ENCODE results near the gene NUDT19. TPM values are rescaled to one million over a fixed set of nuclear protein-coding genes. Genes with fewer than 3 reads are reported as not detected.

The NUDT19 gene
- total and polyA plus RNA-seq, 2 experiments from 2014 or later = 2.4 to 3.9 TPM

DNA sequence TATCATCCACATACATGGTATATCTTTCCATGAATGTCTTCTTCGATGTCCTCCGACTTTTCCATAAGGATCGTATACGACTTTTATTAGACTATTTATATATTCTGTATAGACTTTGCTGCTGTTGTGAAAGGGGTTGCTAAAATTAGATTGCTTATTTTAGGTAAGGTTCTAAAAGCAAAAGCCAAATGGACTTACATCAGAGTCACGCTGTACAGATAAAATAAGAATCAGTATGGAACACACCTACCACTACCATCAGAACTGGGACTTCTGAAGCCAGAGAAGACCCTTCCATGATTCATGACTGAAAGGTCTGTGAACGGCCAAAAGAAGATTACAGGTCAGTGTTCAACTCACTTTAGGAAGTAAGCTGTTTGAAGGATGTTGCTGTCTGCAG lies 25.5 kb upstream of the NUDT19 start:
- peaks cover 95% of the 10 kb centered on the region for H3K79me2 ChIP-seq (replicated peaks; ENCODE audit: insufficient read depth)
- H4K20me1 ChIP-seq (replicated peaks; ENCODE audit: insufficient read depth) = peaks cover 6% of the 10 kb centered on the region
- no peak overlapping the region for H3K27ac Mint-ChIP-seq

More for the DNA sequence above, 25.5 kb upstream of the NUDT19 start:
- no peaks in the 10 kb centered on the region for H3K4me1 ChIP-seq (ENCODE audit: insufficient read depth)
- H3K9me2 ChIP-seq (ENCODE audit: insufficient read depth) = no peaks in the 10 kb centered on the region
- Mint-ChIP-seq H3K4me3 (no peak overlapping the region), H3K9me3 (no peaks in the 10 kb centered on the region), H3K36me3 (ENCODE audit: low read depth) (peaks cover 7% of the 10 kb centered on the region; the same call in 1 of the 3 replicates), H3K4me1 (peaks cover 2% of the 10 kb centered on the region; the same call in 2 of the 3 replicates), H3K27me3 (ENCODE audit: insufficient read depth, low read depth, poor library complexity) (peaks cover 2% of the 10 kb centered on the region)
- H2AFZ ChIP-seq = no peak overlapping the region
- no peaks in the 10 kb centered on the region for H3K36me3 ChIP-seq (ENCODE audit: insufficient read depth)
- no peak for DNase-seq (ENCODE audit: low spot score)
- H3K4me3 ChIP-seq = no peak overlapping the region
- no peaks in the 10 kb centered on the region for H3K27me3 ChIP-seq (ENCODE audit: insufficient read depth)
- TF ChIP-seq ZNF331 (CRISPR knock-in tag; IDR thresholded peaks at IDR 0.05; ENCODE audit: low read depth) (no peak), CREB1 (CRISPR knock-in tag; IDR thresholded peaks at IDR 0.05; ENCODE audit: low read depth) (no peak), NANOG (IDR thresholded peaks at IDR 0.05; ENCODE audit: borderline replicate concordance) (no peak), STAT1 (IDR thresholded peaks at IDR 0.05; ENCODE audit: unreplicated experiment) (no peak), JUNB (IDR thresholded peaks at IDR 0.05; ENCODE audit: unreplicated experiment) (no peak), EZH2phosphoT487 (IDR thresholded peaks at IDR 0.05; ENCODE audit: unreplicated experiment) (no peak), EZH2 (IDR thresholded peaks at IDR 0.05; ENCODE audit: low read depth, unreplicated experiment) (no peak), ZNF114 (CRISPR knock-in tag; IDR thresholded peaks at IDR 0.05) (no peak), POLR2AphosphoS5 (IDR thresholded peaks at IDR 0.05; ENCODE audit: low read depth) (no peak)
- TF ChIP-seq, protein P1, sequence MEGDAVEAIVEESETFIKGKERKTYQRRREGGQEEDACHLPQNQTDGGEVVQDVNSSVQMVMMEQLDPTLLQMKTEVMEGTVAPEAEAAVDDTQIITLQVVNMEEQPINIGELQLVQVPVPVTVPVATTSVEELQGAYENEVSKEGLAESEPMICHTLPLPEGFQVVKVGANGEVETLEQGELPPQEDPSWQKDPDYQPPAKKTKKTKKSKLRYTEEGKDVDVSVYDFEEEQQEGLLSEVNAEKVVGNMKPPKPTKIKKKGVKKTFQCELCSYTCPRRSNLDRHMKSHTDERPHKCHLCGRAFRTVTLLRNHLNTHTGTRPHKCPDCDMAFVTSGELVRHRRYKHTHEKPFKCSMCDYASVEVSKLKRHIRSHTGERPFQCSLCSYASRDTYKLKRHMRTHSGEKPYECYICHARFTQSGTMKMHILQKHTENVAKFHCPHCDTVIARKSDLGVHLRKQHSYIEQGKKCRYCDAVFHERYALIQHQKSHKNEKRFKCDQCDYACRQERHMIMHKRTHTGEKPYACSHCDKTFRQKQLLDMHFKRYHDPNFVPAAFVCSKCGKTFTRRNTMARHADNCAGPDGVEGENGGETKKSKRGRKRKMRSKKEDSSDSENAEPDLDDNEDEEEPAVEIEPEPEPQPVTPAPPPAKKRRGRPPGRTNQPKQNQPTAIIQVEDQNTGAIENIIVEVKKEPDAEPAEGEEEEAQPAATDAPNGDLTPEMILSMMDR (conservative IDR thresholded peaks at IDR 0.05; ENCODE audit: low read depth in 2 of 2) = no peak
- TF ChIP-seq, protein P2, sequence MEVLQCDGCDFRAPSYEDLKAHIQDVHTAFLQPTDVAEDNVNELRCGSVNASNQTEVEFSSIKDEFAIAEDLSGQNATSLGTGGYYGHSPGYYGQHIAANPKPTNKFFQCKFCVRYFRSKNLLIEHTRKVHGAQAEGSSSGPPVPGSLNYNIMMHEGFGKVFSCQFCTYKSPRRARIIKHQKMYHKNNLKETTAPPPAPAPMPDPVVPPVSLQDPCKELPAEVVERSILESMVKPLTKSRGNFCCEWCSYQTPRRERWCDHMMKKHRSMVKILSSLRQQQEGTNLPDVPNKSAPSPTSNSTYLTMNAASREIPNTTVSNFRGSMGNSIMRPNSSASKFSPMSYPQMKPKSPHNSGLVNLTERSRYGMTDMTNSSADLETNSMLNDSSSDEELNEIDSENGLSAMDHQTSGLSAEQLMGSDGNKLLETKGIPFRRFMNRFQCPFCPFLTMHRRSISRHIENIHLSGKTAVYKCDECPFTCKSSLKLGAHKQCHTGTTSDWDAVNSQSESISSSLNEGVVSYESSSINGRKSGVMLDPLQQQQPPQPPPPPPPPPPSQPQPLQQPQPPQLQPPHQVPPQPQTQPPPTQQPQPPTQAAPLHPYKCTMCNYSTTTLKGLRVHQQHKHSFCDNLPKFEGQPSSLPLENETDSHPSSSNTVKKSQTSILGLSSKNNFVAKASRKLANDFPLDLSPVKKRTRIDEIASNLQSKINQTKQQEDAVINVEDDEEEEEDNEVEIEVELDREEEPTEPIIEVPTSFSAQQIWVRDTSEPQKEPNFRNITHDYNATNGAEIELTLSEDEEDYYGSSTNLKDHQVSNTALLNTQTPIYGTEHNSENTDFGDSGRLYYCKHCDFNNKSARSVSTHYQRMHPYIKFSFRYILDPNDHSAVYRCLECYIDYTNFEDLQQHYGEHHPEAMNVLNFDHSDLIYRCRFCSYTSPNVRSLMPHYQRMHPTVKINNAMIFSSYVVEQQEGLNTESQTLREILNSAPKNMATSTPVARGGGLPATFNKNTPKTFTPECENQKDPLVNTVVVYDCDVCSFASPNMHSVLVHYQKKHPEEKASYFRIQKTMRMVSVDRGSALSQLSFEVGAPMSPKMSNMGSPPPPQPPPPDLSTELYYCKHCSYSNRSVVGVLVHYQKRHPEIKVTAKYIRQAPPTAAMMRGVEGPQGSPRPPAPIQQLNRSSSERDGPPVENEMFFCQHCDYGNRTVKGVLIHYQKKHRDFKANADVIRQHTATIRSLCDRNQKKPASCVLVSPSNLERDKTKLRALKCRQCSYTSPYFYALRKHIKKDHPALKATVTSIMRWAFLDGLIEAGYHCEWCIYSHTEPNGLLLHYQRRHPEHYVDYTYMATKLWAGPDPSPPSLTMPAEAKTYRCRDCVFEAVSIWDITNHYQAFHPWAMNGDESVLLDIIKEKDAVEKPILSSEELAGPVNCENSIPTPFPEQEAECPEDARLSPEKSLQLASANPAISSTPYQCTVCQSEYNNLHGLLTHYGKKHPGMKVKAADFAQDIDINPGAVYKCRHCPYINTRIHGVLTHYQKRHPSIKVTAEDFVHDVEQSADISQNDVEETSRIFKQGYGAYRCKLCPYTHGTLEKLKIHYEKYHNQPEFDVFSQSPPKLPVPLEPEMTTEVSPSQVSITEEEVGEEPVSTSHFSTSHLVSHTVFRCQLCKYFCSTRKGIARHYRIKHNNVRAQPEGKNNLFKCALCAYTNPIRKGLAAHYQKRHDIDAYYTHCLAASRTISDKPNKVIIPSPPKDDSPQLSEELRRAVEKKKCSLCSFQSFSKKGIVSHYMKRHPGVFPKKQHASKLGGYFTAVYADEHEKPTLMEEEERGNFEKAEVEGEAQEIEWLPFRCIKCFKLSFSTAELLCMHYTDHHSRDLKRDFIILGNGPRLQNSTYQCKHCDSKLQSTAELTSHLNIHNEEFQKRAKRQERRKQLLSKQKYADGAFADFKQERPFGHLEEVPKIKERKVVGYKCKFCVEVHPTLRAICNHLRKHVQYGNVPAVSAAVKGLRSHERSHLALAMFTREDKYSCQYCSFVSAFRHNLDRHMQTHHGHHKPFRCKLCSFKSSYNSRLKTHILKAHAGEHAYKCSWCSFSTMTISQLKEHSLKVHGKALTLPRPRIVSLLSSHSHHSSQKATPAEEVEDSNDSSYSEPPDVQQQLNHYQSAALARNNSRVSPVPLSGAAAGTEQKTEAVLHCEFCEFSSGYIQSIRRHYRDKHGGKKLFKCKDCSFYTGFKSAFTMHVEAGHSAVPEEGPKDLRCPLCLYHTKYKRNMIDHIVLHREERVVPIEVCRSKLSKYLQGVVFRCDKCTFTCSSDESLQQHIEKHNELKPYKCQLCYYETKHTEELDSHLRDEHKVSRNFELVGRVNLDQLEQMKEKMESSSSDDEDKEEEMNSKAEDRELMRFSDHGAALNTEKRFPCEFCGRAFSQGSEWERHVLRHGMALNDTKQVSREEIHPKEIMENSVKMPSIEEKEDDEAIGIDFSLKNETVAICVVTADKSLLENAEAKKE (CRISPR knock-in tag; IDR thresholded peaks at IDR 0.05) = no peak
- TF ChIP-seq, protein P3, sequence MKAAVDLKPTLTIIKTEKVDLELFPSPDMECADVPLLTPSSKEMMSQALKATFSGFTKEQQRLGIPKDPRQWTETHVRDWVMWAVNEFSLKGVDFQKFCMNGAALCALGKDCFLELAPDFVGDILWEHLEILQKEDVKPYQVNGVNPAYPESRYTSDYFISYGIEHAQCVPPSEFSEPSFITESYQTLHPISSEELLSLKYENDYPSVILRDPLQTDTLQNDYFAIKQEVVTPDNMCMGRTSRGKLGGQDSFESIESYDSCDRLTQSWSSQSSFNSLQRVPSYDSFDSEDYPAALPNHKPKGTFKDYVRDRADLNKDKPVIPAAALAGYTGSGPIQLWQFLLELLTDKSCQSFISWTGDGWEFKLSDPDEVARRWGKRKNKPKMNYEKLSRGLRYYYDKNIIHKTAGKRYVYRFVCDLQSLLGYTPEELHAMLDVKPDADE (IDR thresholded peaks at IDR 0.05) = no peak
- TF ChIP-seq, protein P4, sequence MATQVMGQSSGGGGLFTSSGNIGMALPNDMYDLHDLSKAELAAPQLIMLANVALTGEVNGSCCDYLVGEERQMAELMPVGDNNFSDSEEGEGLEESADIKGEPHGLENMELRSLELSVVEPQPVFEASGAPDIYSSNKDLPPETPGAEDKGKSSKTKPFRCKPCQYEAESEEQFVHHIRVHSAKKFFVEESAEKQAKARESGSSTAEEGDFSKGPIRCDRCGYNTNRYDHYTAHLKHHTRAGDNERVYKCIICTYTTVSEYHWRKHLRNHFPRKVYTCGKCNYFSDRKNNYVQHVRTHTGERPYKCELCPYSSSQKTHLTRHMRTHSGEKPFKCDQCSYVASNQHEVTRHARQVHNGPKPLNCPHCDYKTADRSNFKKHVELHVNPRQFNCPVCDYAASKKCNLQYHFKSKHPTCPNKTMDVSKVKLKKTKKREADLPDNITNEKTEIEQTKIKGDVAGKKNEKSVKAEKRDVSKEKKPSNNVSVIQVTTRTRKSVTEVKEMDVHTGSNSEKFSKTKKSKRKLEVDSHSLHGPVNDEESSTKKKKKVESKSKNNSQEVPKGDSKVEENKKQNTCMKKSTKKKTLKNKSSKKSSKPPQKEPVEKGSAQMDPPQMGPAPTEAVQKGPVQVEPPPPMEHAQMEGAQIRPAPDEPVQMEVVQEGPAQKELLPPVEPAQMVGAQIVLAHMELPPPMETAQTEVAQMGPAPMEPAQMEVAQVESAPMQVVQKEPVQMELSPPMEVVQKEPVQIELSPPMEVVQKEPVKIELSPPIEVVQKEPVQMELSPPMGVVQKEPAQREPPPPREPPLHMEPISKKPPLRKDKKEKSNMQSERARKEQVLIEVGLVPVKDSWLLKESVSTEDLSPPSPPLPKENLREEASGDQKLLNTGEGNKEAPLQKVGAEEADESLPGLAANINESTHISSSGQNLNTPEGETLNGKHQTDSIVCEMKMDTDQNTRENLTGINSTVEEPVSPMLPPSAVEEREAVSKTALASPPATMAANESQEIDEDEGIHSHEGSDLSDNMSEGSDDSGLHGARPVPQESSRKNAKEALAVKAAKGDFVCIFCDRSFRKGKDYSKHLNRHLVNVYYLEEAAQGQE (IDR thresholded peaks at IDR 0.05; ENCODE audit: unreplicated experiment) = no peak
- no peak overlapping the region for H3K27ac ChIP-seq (ENCODE audit: low read depth)
- ATAC-seq = no peak
- no peaks in the 10 kb centered on the region for H3F3A ChIP-seq (replicated peaks; ENCODE audit: low read depth)
- H3K4me2 ChIP-seq = no peak overlapping the region

Data from GM23338 (cell line).